Naive thymus-derived CD4-positive, alpha-beta T cell (primary cell): ENCODE data around the gene MRTFB. TPM values are rescaled to one million over a fixed set of nuclear protein-coding genes. Genes with fewer than 3 reads are reported as not detected.

Experiments used
- ATAC-seq: fragments of 150-1000 bp; cut with Tn5 transposase; 2 replicates; pipeline ENCODE4 v1.10.0; 2021; ENCODE audit warnings: mild to moderate bottlenecking, moderate library complexity
- CTCF ChIA-PET: fragments of 350-600 bp; sonication (Branson Sonifier 250); formaldehyde crosslinking; loops from one replicate; lab custom pipeline; 2021; ENCODE audit warnings: antibody characterized with exemption; lab: Charles Lee
- POLR2A ChIA-PET: fragments of 350-600 bp; sonication (Branson Sonifier 250); formaldehyde crosslinking; loops from one replicate; lab custom pipeline; 2021; ENCODE audit warnings: antibody characterized with exemption, inconsistent platforms; lab: Charles Lee
- DNase-seq, 9 donors: peaks; one replicate each; pipeline versions ENCODE4 v3.0.0 to v3.0.0-alpha.2; 2020 to 2022; ENCODE audit warnings: mixed read lengths in 1 of 9
- H3K27ac ChIP-seq: one replicate; pipeline ENCODE4 v1.7.0; 2013; ENCODE audit warnings: mild to moderate bottlenecking, low read depth, low read length, moderate library complexity
- H3K27me3 ChIP-seq, 2 donors: one replicate each; pipeline ENCODE4 v1.7.0; 2013; ENCODE audit warnings: low read length in 2 of 2, mild to moderate bottlenecking in 2 of 2, moderate library complexity in 2 of 2; ENCODE audit not compliant: control insufficient read depth in 2 of 2, insufficient read depth in 2 of 2
- H3K36me3 ChIP-seq, 3 experiments: 1 replicate in 2 of 3; 2 replicates in 1 of 3; pipeline ENCODE4 v1.7.0; 2013; ENCODE audit warnings: low read length in 3 of 3, mild to moderate bottlenecking in 3 of 3, moderate library complexity in 1 of 3; ENCODE audit not compliant: insufficient read depth in 3 of 3, control insufficient read depth in 2 of 3
- H3K4me1 ChIP-seq, 2 donors: one replicate each; pipeline ENCODE4 v1.7.0; 2013; ENCODE audit warnings: low read length in 2 of 2, mild to moderate bottlenecking in 2 of 2, moderate library complexity in 1 of 2; ENCODE audit not compliant: control insufficient read depth in 2 of 2, insufficient read depth in 2 of 2
- H3K4me3 ChIP-seq: 2 replicates; pipeline ENCODE4 v1.7.0; 2013; ENCODE audit warnings: mild to moderate bottlenecking, low read length
- H3K9me3 ChIP-seq, 3 experiments: 1 replicate in 2 of 3; 2 replicates in 1 of 3; pipeline ENCODE4 v1.7.0; 2013; ENCODE audit warnings: low read length in 3 of 3; ENCODE audit not compliant: control insufficient read depth in 2 of 3
- H3K27ac Mint-ChIP-seq, 9 donors: one replicate each; pipeline ENCODE4 v1.8.0; 2020 to 2022; ENCODE audit warnings: mixed read lengths in 9 of 9, mild to moderate bottlenecking in 8 of 9, moderate library complexity in 5 of 9, inconsistent platforms in 2 of 9
- H3K27me3 Mint-ChIP-seq, 5 donors: one replicate each; pipeline ENCODE4 v1.8.0; 2021 to 2022; ENCODE audit warnings: mixed read lengths in 5 of 5, mild to moderate bottlenecking in 1 of 5
- H3K36me3 Mint-ChIP-seq, 5 donors: one replicate each; pipeline ENCODE4 v1.8.0; 2020 to 2022; ENCODE audit warnings: mixed read lengths in 5 of 5, mild to moderate bottlenecking in 3 of 5, inconsistent platforms in 1 of 5
- H3K4me1 Mint-ChIP-seq, 7 donors: one replicate each; pipeline ENCODE4 v1.8.0; 2020 to 2022; ENCODE audit warnings: mixed read lengths in 7 of 7, mild to moderate bottlenecking in 3 of 7, inconsistent platforms in 1 of 7
- H3K4me3 Mint-ChIP-seq, 10 donors: one replicate each; pipeline ENCODE4 v1.8.0; 2020 to 2022; ENCODE audit warnings: mild to moderate bottlenecking in 10 of 10, mixed read lengths in 10 of 10, moderate library complexity in 6 of 10, inconsistent platforms in 2 of 10
- H3K9me3 Mint-ChIP-seq, 11 donors: one replicate each; pipeline ENCODE4 v1.8.0; 2020 to 2022; ENCODE audit warnings: mixed read lengths in 11 of 11, mild to moderate bottlenecking in 4 of 11, inconsistent platforms in 1 of 11, moderate library complexity in 1 of 11
- intact Hi-C, 2 donors: fragments of 100-400 bp; cut with micrococcal nuclease; formaldehyde crosslinking; loops; one replicate each; pipeline ENCODE4 v1.15.1; 2023
- polyA plus RNA-seq, 2 donors: library from polyadenylated mRNA; unstranded; fragments of 300-500 nt; fragmentation: Illumina TruSeq; gene quantifications; one replicate each; pipeline ENCODE4 v1.2.3, GENCODE V29; 2021
- total RNA-seq, 6 experiments: library from RNA in 5 of 6; stranded (reverse) in 5 of 6; gene quantifications; 1 replicate in 5 of 6; 2 replicates in 1 of 6; pipeline ENCODE4 v1.2.3 and lab custom pipeline; 2021 to 2026

The MRTFB gene
- total and polyA plus RNA-seq, 7 experiments from 2014 or later: 9.1 to 33.2 (median 25.4) TPM

DNA sequence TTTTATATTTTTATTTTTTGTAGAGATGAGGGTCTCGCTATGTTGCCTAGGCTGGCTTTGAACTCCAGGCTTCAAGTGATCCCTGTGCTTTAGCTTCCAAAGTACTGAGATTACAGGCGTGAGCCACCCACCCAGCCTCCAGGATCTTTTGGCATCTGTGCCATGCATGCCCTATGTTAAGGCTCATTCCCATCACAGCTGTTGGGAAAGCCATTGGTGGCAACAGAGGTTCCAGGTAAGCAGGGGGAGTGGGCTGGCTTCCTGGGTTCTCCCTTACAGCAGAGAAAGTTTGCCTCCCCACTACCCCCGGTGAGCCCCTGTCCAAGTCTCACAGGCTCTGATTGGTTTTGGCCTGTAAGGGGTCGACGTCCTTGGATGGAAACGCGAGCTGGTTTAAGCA is 8.9 kb upstream of the MRTFB start:
- Histone ChIP-seq H3K4me1 (no peaks in the 10 kb centered on the region), H3K4me3 (no peak overlapping the region), H3K9me3 (no peaks in the 10 kb centered on the region), H3K27me3 (no peaks in the 10 kb centered on the region), H3K27ac (no peak overlapping the region), H3K36me3 (no peaks in the 10 kb centered on the region)
- peaks cover 0 to 7% (median 0%) of the 10 kb centered on the region in 5 donors for H3K36me3 Mint-ChIP-seq
- intact Hi-C loops: no loop called here
- no peak overlapping the region for H3K27ac Mint-ChIP-seq
- no peaks in the 10 kb centered on the region for H3K4me1 Mint-ChIP-seq
- ATAC-seq: no peak
- no peak for DNase-seq
- H3K27me3 Mint-ChIP-seq: peaks cover 5 to 8% (median 7%) of the 10 kb centered on the region in 5 donors
- H3K4me3 Mint-ChIP-seq: no peak overlapping the region
- ChIA-PET POLR2A (interaction anchor here (0.8 kb wide), 1 partner anchor 10 kb away, joined by 3 read pairs; no protein-coding TSS in a partner anchor), CTCF (no interaction called here)
- peaks cover 0 to 4% (median 2%) of the 10 kb centered on the region in 11 donors for H3K9me3 Mint-ChIP-seq

DNA sequence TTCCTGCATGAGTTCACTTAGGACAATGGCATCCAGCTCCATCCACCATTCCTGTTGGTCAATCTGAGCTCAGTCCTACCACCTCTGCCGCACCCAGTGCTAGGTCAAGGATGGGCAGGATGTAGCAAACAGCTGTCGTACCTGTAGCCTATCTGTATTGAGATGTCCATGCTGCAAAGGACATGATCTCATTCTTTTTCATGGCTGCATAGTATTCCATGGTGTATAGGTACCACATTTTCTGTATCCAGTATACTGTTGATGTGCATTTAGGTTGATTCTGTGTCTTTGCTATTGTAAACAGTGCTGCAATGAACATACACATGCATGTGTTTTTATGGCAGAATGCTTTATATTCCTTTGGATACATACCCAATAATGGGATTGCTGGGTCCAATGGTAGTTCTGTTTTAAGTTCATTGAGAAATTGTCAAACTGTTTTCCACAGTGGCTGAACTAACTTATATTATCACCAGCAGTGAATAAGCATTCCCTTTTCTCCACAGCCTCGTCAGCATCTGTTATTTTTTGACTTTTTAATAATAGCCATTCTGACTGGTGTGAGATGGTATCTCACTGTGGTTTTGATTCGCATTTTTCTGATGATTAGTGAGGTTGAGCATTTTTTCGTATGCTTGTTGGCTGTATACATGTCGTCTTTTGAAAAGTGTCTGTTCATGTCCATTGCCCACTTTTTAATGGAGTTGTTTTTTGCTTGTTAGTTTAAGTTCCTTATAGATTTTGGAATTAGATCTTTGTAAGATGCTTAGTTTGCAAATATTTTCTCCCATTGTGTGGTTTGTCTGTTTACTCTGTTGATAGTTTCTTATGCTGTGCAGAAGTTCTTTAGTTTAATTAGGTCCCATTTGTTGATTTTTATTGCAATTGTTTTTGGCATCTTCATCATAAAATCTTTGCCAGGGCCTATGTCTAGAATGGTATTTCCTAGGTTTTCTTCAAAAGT is 7.2 kb upstream of the MRTFB start:
- no peaks in the 10 kb centered on the region for H3K9me3 ChIP-seq
- H3K4me3 ChIP-seq: no peak overlapping the region
- ChIA-PET CTCF (no interaction called here), POLR2A (no interaction called here)
- intact Hi-C loops: no loop called here
- no peak overlapping the region for H3K4me3 Mint-ChIP-seq
- H3K9me3 Mint-ChIP-seq: peaks cover 0 to 3% (median 0%) of the 10 kb centered on the region in 11 donors
- no peaks in the 10 kb centered on the region for H3K4me1 Mint-ChIP-seq
- H3K27ac ChIP-seq: no peak overlapping the region
- H3K4me1 ChIP-seq: no peaks in the 10 kb centered on the region
- DNase-seq (no peak), ATAC-seq (no peak)
- peaks cover 0 to 10% (median 4%) of the 10 kb centered on the region in 5 donors for H3K27me3 Mint-ChIP-seq
- H3K36me3 ChIP-seq: no peaks in the 10 kb centered on the region
- H3K27ac Mint-ChIP-seq: no peak overlapping the region
- peaks cover 0 to 5% (median 0%) of the 10 kb centered on the region in 5 donors for H3K36me3 Mint-ChIP-seq
- H3K27me3 ChIP-seq: no peaks in the 10 kb centered on the region

- H3K36me3 Mint-ChIP-seq: no peaks in the 10 kb centered on the region
- no peaks in the 10 kb centered on the region for H3K9me3 ChIP-seq
- H3K4me3 ChIP-seq: no peak overlapping the region
- DNase-seq (no peak), ATAC-seq (no peak)
- peaks cover 8 to 30% (median 20%) of the 10 kb centered on the region in 7 donors for H3K4me1 Mint-ChIP-seq
- ChIA-PET POLR2A (no interaction called here), CTCF (no interaction called here)
- H3K9me3 Mint-ChIP-seq: peaks cover 0 to 1% (median 0%) of the 10 kb centered on the region in 11 donors
- H3K4me3 Mint-ChIP-seq: peak overlapping the region; percentile 72 to 93 (median 88)
- peaks cover 0 to 8% (median 0%) of the 10 kb centered on the region in 3 experiments for H3K36me3 ChIP-seq
- H3K27me3 Mint-ChIP-seq: peaks cover 0 to 6% (median 4%) of the 10 kb centered on the region in 5 donors
- H3K27ac ChIP-seq: no peak overlapping the region
- H3K27ac Mint-ChIP-seq: peak overlapping the region in 8 of 9 donors; percentile 34 to 95 (median 82)
- H3K27me3 ChIP-seq: no peaks in the 10 kb centered on the region
- intact Hi-C loops: loop anchor here (2.0 to 10.0 kb wide), 5 partner anchors 122 to 562 kb away; partner anchors contain the start of genes BFAR (in 1 of the 2), ERCC4 (in 1 of the 2) and PARN (in 1 of the 2)
- peaks cover 6 to 8% of the 10 kb centered on the region in 2 donors for H3K4me1 ChIP-seq
These were observed 1.3 kb upstream of the MRTFB start for GRCh38 chr16:14069818-14070217.

DNA sequence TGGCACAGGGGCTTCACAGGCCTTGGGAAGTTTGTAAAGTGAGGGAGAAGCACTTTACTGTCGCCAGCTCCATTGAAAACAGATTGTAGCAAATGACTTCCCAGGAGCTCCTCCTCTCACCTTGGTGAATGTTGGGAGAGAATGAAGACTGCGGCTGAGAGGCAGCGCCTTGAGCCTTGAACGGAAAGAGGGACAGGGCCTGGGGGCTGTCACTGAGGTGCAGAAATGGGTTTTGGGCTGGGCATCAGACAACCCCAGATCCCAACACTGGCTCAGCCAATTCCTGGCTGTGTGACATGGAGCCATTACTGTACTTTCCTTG is 603 bp upstream of the MRTFB start:
- H3K36me3 Mint-ChIP-seq: no peaks in the 10 kb centered on the region
- peaks cover 0 to 8% (median 0%) of the 10 kb centered on the region in 3 experiments for H3K36me3 ChIP-seq
- ChIA-PET CTCF (no interaction called here), POLR2A (no interaction called here)
- ATAC-seq (no peak), DNase-seq (peak in 1 of 9 donors; percentile 2)
- peaks cover 0 to 1% (median 0%) of the 10 kb centered on the region in 11 donors for H3K9me3 Mint-ChIP-seq
- H3K4me1 ChIP-seq: peaks cover 6 to 8% of the 10 kb centered on the region in 2 donors
- H3K27me3 Mint-ChIP-seq: peaks cover 0 to 6% (median 4%) of the 10 kb centered on the region in 5 donors
- peak overlapping the region; percentile 72 to 93 (median 88) for H3K4me3 Mint-ChIP-seq
- H3K4me1 Mint-ChIP-seq: peaks cover 8 to 35% (median 20%) of the 10 kb centered on the region in 7 donors
- no peaks in the 10 kb centered on the region for H3K27me3 ChIP-seq
- peak overlapping the region; percentile 94 for H3K4me3 ChIP-seq
- H3K27ac ChIP-seq: peak overlapping the region; percentile 79
- H3K9me3 ChIP-seq: no peaks in the 10 kb centered on the region
- intact Hi-C loops: loop anchor here (2.0 to 10.0 kb wide), 5 partner anchors 122 to 562 kb away; partner anchors contain the start of genes BFAR (in 1 of the 2), ERCC4 (in 1 of the 2) and PARN (in 1 of the 2)
- peak overlapping the region; percentile 37 to 95 (median 87) for H3K27ac Mint-ChIP-seq

DNA sequence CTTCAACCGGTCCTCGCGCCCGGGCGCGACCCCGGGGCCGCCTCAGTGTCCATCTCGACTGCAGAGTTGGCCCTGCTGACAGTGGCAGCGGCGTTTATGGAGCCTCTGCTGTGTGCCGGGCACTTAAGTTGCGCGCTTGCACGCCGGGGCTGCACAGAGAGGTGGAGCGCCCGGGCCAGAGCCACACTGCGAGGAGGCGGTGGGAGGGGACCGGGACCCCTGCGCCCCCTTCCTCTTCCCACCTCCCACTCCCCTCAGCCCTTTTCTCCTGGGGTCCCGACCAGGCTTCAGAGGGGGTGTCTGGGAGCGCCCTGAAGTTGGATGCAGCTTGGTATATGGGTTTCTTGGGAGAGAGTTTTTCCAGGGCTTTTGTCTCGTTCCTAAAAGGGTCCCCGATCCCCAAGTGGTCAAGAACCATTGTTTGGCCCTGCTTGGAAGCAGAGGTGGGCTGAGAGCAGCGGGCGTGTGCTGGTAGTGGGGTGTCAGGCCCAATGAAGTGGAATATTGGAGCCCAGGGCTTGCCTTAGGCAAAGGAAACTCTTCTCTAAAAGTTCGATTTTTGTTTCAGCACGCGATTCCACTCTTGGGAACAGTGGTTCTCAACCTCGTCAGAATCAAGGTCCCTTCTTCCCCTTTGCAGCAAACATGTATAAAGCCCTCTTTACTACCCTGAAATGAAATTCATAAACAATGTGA is 605 bp downstream of the MRTFB start:
- DNase-seq: peak in 2 of 9 donors; percentile 2 to 4
- peak overlapping the region; percentile 60 to 94 (median 78) for H3K27ac Mint-ChIP-seq

DNA sequence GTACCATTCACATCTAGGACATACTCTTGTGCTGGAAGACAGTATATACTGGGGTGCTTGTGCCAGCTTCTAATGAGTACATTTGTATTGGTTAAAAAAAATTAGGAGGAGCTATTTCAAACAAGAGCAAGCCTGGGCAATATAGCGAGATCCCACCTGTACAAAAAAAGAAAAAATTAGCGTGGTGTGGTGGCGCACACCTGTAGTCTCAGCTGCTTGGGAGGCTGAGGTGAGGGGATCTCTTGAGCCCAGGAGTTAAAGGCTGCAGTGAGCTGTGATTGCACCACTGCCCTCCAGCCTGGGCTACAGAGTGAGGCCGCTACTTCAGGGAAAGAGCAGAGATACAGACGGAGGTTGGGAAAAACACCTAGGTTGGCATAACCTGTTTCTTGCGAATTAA is 1.2 kb downstream of the MRTFB start:
- H3K4me3 Mint-ChIP-seq: peak overlapping the region; percentile 82 to 93 (median 89)
- intact Hi-C loops: loop anchor here (5.0 to 10.0 kb wide), 4 partner anchors 120 to 560 kb away; partner anchors contain the start of genes BFAR (in 1 of the 2), ERCC4 (in 1 of the 2) and PARN (in 1 of the 2)
- peaks cover 0 to 6% (median 4%) of the 10 kb centered on the region in 5 donors for H3K27me3 Mint-ChIP-seq
- H3K9me3 ChIP-seq: no peaks in the 10 kb centered on the region
- CTCF ChIA-PET: no interaction called here
- H3K4me1 ChIP-seq: peaks cover 6 to 8% of the 10 kb centered on the region in 2 donors
- peaks cover 0 to 1% (median 0%) of the 10 kb centered on the region in 11 donors for H3K9me3 Mint-ChIP-seq
- ATAC-seq: no peak
- no peaks in the 10 kb centered on the region for H3K27me3 ChIP-seq
- H3K36me3 ChIP-seq: peaks cover 0 to 8% (median 0%) of the 10 kb centered on the region in 3 experiments
- peak overlapping the region in 4 of 9 donors; percentile 68 to 89 (median 79) for H3K27ac Mint-ChIP-seq
- POLR2A ChIA-PET: interaction anchor here (0.7 kb wide), 1 partner anchor 11 kb away, joined by 3 read pairs; no protein-coding TSS in a partner anchor
- DNase-seq: no peak
- peaks cover 8 to 39% (median 24%) of the 10 kb centered on the region in 7 donors for H3K4me1 Mint-ChIP-seq
- peaks cover 0 to 3% (median 0%) of the 10 kb centered on the region in 5 donors for H3K36me3 Mint-ChIP-seq
- peak overlapping the region; percentile 94 for H3K4me3 ChIP-seq
- H3K27ac ChIP-seq: peak overlapping the region; percentile 79

More for the DNA sequence above, 605 bp downstream of the MRTFB start:
- no peaks in the 10 kb centered on the region for H3K9me3 ChIP-seq
- Mint-ChIP-seq H3K4me3 (peak overlapping the region; percentile 82 to 93 (median 89)), H3K4me1 (peaks cover 8 to 35% (median 24%) of the 10 kb centered on the region in 7 donors), H3K36me3 (peaks cover 0 to 3% (median 0%) of the 10 kb centered on the region in 5 donors), H3K27me3 (peaks cover 0 to 6% (median 4%) of the 10 kb centered on the region in 5 donors), H3K9me3 (peaks cover 0 to 1% (median 0%) of the 10 kb centered on the region in 11 donors)
- ChIA-PET CTCF (no interaction called here), POLR2A (no interaction called here)
- ATAC-seq: peak; percentile 48
- peak overlapping the region; percentile 79 for H3K27ac ChIP-seq
- H3K36me3 ChIP-seq: peaks cover 0 to 8% (median 0%) of the 10 kb centered on the region in 3 experiments
- intact Hi-C loops: loop anchor here (1.0 to 10.0 kb wide), 8 partner anchors 121 to 561 kb away; partner anchors contain the start of genes BFAR (in 2 of the 2), ERCC4 (in 1 of the 2) and PARN (in 1 of the 2)
- H3K4me3 ChIP-seq: peak overlapping the region; percentile 94
- peaks cover 6 to 8% of the 10 kb centered on the region in 2 donors for H3K4me1 ChIP-seq
- no peaks in the 10 kb centered on the region for H3K27me3 ChIP-seq
